ENCODE results near the gene PTPDC1.

Gene PTPDC1

DNA sequence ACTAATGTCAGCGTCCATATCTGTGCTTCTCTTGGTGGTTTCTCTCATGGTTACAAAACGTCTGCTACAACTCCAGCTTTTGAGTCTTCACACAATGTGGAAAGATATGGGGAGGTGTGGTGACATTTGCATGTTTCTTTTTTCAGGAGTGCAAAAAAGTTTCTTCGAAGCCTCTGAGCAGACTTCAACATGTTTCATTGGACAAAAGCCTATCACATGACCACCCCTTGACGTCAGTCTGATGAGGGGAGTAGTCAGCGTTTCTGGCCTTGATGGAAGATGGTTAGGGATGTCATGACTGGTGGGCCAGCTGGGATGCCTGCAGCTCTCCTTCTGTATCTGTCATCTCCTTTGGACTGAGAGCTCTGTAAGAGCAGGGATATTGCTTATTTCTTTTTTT lies 61.4 kb downstream of the PTPDC1 start:
- Histone ChIP-seq H3K27me3 (ENCODE audit: low read depth, low read length) (no peaks in the 10 kb centered on the region), H3K27ac (ENCODE audit: low read length) (no peak overlapping the region), H3K4me1 (ENCODE audit: control insufficient read depth in 1 of 2, insufficient read depth in 2 of 2, low read length in 2 of 2) (peaks cover 0 to 8% of the 10 kb centered on the region in 2 donors), H3K4me3 (ENCODE audit: low read depth in 1 of 2, low read length in 2 of 2) (no peak overlapping the region), H3K9me3 (ENCODE audit: control insufficient read depth in 1 of 2, low read length in 2 of 2) (no peaks in the 10 kb centered on the region), H3K36me3 (ENCODE audit: control insufficient read depth in 1 of 2, insufficient read depth in 2 of 2, low read length in 2 of 2) (no peaks in the 10 kb centered on the region)

DNA sequence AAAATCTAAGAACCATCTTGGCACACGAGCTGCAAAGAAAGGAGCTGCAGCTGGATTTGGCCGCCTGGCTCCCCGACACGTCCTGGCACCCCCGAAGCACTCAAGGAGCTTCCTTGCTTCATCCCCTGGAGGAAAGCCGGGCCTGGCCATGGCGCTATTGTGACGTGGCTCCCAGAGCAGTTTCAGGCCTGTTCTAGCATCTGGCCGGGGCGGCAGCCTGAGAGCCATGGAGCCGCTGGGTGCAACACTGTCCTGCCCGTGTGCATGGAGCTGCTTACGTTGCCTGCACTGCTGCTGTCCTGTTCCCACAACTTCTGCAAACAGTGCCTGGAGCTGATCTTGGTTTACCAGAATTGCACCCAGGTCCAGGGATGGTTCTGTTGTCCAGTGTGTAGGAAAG lies 63.5 kb downstream of the PTPDC1 start:
- Histone ChIP-seq H3K27ac (ENCODE audit: low read length) (no peak overlapping the region), H3K27me3 (ENCODE audit: low read depth, low read length) (no peaks in the 10 kb centered on the region), H3K4me1 (ENCODE audit: control insufficient read depth in 1 of 2, insufficient read depth in 2 of 2, low read length in 2 of 2) (no peaks in the 10 kb centered on the region), H3K9me3 (ENCODE audit: control insufficient read depth in 1 of 2, low read length in 2 of 2) (no peaks in the 10 kb centered on the region), H3K36me3 (ENCODE audit: control insufficient read depth in 1 of 2, insufficient read depth in 2 of 2, low read length in 2 of 2) (no peaks in the 10 kb centered on the region), H3K4me3 (ENCODE audit: low read depth in 1 of 2, low read length in 2 of 2) (no peak overlapping the region)

DNA sequence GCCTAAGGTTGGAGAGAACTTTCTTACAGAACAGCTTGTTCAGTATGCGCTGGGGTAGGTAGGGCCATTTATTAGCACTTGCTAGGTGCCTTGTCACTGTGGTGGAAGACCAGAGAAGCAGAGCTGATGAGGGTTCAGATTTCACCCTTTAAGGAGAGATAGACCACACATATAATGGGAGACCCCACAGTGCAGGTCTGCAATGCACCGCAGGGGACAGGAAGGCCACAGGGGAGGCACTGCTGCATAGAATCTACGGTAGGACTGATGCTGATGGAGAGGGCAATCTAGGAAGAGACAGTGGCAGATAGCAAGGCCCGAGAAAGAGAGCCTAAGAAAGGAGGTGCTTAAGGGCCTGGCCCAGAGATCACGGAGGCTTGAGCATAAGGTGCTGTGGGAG lies 64.2 kb downstream of the PTPDC1 start:
- no peak overlapping the region for H3K4me3 ChIP-seq (ENCODE audit: low read depth in 1 of 2, low read length in 2 of 2)

DNA sequence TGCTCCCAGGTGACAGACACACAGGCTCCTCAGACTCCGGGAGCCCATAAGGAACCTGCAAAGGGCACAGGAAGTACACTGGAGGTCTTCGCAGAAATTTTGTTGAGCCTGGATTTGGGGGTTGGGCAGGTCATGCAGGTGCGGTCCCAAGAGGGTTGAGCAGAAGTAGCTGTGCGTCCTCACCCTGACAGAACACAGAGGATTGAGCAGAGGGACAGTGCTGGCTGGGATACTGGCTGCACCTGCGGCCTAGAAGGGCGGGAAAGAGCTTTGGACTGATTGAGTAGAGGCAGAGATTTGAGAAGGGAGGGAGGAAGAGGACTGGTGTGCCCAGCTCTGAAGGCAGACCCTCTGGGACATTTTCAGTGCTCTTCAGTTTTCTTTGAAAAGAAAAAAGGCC lies 65.4 kb downstream of the PTPDC1 start:
- H3K4me1 ChIP-seq (ENCODE audit: control insufficient read depth in 1 of 2, insufficient read depth in 2 of 2, low read length in 2 of 2), result no peaks in the 10 kb centered on the region
- no peaks in the 10 kb centered on the region for H3K27me3 ChIP-seq (ENCODE audit: low read depth, low read length)
- no peaks in the 10 kb centered on the region for H3K36me3 ChIP-seq (ENCODE audit: control insufficient read depth in 1 of 2, insufficient read depth in 2 of 2, low read length in 2 of 2)
- no peak overlapping the region for H3K4me3 ChIP-seq (ENCODE audit: low read depth in 1 of 2, low read length in 2 of 2)
- H3K27ac ChIP-seq (ENCODE audit: low read length), result no peak overlapping the region
- peaks cover 0 to 3% of the 10 kb centered on the region in 2 donors for H3K9me3 ChIP-seq (ENCODE audit: control insufficient read depth in 1 of 2, low read length in 2 of 2)

More for the DNA sequence above, 64.2 kb downstream of the PTPDC1 start:
- H3K9me3 ChIP-seq (ENCODE audit: control insufficient read depth in 1 of 2, low read length in 2 of 2), result no peaks in the 10 kb centered on the region
- H3K36me3 ChIP-seq (ENCODE audit: control insufficient read depth in 1 of 2, insufficient read depth in 2 of 2, low read length in 2 of 2), result no peaks in the 10 kb centered on the region
- H3K27me3 ChIP-seq (ENCODE audit: low read depth, low read length), result no peaks in the 10 kb centered on the region
- no peaks in the 10 kb centered on the region for H3K4me1 ChIP-seq (ENCODE audit: control insufficient read depth in 1 of 2, insufficient read depth in 2 of 2, low read length in 2 of 2)
- H3K27ac ChIP-seq (ENCODE audit: low read length), result no peak overlapping the region

DNA sequence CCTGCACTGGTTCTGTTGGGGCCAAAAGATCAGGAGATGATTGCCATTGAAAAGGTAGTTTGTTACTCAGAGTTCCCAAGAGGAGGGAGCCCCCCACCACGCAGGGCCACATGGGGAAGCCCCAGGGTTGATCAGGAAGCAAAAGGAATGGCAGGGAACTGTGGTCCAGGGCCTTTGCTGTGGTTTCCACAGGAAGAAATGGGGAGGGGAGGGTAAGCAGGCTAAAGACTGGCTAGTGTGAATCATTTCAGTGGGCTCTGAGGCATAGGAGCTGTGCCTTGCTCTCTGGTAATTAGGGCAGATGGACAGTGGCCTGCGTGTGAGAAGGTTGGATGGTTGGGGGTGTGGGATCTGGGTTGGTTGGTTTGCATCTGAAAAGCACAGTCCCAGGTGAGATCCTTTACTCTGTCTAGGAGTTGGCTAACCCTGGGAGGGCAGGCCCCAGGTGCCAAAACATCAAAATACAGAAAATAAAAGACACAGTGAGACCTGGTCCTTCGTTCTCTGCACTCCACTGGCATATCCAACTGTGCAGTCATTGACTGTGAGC lies 66.1 kb downstream of the PTPDC1 start:
- Histone ChIP-seq H3K27me3 (ENCODE audit: low read depth, low read length) (no peaks in the 10 kb centered on the region), H3K9me3 (ENCODE audit: control insufficient read depth in 1 of 2, low read length in 2 of 2) (peaks cover 0 to 3% of the 10 kb centered on the region in 2 donors), H3K36me3 (ENCODE audit: control insufficient read depth in 1 of 2, insufficient read depth in 2 of 2, low read length in 2 of 2) (no peaks in the 10 kb centered on the region), H3K4me1 (ENCODE audit: control insufficient read depth in 1 of 2, insufficient read depth in 2 of 2, low read length in 2 of 2) (no peaks in the 10 kb centered on the region), H3K27ac (ENCODE audit: low read length) (no peak overlapping the region), H3K4me3 (ENCODE audit: low read depth in 1 of 2, low read length in 2 of 2) (no peak overlapping the region)

DNA sequence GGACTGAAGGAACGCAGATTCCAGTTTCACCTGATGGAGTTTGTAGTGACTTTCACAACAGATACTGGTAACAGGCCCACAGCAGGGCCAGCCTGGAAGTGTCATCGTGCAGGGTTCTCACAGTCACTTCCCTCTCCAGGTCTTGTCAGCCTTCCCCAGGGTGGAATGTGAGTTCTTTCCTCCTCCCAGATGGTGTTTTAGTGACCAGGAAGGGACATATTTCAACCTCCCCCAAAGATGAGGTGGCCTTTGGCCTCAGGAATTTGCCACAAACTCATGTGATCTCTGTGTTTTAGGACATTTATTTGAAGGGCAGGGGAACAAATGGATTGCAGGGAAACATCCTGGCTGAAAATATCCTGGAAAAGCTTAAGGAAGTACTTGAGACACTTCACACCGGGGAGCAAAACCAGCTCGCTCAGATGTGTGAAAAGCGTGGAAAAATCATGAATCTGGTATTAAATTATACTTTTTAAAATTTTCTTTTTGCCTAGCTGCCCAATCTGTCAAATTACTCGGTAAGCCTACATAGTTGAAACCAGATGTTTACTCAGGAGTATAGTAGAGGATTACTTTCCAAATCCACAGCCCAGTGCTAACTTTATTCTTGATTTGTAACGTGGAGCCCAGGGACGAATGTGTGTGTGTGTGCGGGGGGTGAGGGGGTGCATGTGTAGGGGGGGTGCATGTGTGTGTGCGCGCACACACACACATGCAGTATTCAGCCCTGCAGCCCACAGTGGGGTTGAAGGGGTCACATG lies 66.8 kb downstream of the PTPDC1 start:
- Histone ChIP-seq H3K27me3 (ENCODE audit: low read depth, low read length) (no peaks in the 10 kb centered on the region), H3K9me3 (ENCODE audit: control insufficient read depth in 1 of 2, low read length in 2 of 2) (peaks cover 0 to 3% of the 10 kb centered on the region in 2 donors), H3K27ac (ENCODE audit: low read length) (no peak overlapping the region)

DNA sequence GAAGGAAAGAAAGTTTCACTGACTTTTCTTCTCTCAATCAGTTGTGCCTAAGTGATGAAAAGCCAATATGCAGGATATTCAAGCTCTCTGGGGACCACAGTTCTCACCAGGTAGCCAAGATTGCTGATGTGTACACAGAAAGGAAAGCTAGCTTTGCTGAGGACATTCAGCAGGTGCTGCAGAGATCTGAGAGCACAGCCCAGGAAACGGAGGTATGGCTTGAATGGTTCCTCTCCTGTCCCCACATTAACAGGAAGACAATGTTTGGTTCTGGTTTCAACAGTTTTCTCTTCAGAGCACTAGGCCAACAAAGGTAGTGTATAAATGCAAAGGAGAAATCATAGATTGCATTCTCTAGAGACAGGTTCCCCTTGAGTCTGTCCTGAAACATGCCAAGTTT lies 69.6 kb downstream of the PTPDC1 start:
- H3K9me3 ChIP-seq (ENCODE audit: control insufficient read depth in 1 of 2, low read length in 2 of 2), result peaks cover 0 to 3% of the 10 kb centered on the region in 2 donors
- no peak overlapping the region for H3K27ac ChIP-seq (ENCODE audit: low read length)
- H3K36me3 ChIP-seq (ENCODE audit: control insufficient read depth in 1 of 2, insufficient read depth in 2 of 2, low read length in 2 of 2), result no peaks in the 10 kb centered on the region
- H3K27me3 ChIP-seq (ENCODE audit: low read depth, low read length), result no peaks in the 10 kb centered on the region
- H3K4me3 ChIP-seq (ENCODE audit: low read depth in 1 of 2, low read length in 2 of 2), result no peak overlapping the region
- peaks cover 4 to 6% of the 10 kb centered on the region in 2 donors for H3K4me1 ChIP-seq (ENCODE audit: control insufficient read depth in 1 of 2, insufficient read depth in 2 of 2, low read length in 2 of 2)

More for the DNA sequence above, 66.8 kb downstream of the PTPDC1 start:
- Histone ChIP-seq H3K4me3 (ENCODE audit: low read depth in 1 of 2, low read length in 2 of 2) (no peak overlapping the region), H3K36me3 (ENCODE audit: control insufficient read depth in 1 of 2, insufficient read depth in 2 of 2, low read length in 2 of 2) (no peaks in the 10 kb centered on the region), H3K4me1 (ENCODE audit: control insufficient read depth in 1 of 2, insufficient read depth in 2 of 2, low read length in 2 of 2) (no peaks in the 10 kb centered on the region)

DNA sequence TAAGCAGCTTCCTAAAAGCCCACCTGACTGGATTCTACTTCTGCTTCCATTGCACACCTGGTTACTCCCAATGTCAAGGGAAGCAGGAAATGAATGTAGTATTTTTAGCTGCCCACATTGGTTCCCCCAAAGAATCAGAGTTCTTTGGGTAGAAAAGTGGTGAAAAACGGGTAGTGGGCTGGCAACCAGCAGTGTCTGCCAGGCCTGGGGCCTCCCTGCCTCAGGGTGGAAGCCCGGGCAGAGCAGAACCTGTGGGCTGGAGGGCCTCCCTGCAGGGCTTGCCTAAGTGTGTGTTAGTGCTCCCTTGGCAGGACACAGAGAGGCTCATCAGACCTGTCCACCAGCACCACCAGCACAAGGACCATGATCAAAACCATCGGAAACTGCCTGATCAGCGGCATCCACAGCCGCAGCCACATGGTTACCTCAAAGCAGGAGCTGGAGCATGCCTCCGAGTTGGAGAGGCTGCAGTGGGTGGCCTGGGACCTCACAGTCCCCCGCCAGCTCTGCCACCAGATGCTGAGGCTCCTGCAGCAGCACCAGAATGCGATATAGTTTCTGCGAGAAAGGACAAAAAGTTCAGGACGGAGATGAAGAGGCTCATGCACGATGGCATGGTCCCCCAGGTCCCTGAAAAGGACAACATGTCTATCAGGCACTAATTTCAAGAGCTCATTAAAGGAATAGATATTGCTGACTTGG lies 72.2 kb downstream of the PTPDC1 start:
- no peaks in the 10 kb centered on the region for H3K36me3 ChIP-seq (ENCODE audit: control insufficient read depth in 1 of 2, insufficient read depth in 2 of 2, low read length in 2 of 2)
- H3K27ac ChIP-seq (ENCODE audit: low read length), result no peak overlapping the region
- H3K9me3 ChIP-seq (ENCODE audit: control insufficient read depth in 1 of 2, low read length in 2 of 2), result peaks cover 0 to 3% of the 10 kb centered on the region in 2 donors
- H3K4me3 ChIP-seq (ENCODE audit: low read depth in 1 of 2, low read length in 2 of 2), result no peak overlapping the region
- H3K27me3 ChIP-seq (ENCODE audit: low read depth, low read length), result no peaks in the 10 kb centered on the region
- H3K4me1 ChIP-seq (ENCODE audit: control insufficient read depth in 1 of 2, insufficient read depth in 2 of 2, low read length in 2 of 2), result peaks cover 4 to 19% of the 10 kb centered on the region in 2 donors

DNA sequence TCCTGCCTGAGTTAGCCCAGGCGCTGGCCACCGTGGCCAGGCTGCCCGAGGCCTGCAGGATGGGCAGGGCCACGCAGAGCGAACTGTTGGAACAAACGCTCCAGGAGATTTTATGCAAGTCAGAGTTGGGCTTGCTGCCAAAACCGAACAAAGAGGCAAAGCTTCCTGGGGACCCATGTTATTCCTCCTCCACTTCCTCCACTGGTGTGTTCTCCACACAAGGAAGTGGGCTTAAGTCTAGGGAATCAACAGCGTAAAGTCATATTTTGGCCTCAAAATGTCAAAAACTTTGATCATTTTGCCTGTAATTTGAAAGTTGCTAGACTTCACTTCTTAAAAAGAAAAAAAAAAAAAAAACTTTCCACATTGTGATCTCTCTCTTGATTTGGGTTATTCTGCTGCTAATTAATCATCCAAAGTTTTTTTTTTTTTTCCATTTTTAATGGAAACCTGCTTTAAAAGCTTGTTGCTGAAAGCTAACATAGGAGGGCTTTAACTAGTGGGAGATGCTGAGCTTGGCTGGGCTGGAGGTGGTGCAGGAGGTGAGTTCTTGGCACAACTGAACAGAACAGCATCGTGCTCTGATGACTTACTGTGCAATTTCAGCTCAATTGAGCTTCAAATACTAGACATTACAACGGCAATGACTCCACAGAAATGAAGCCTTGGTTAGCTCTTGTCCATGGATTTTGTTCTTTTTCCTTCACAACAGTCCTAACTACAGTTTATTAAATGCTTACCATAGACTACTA lies 73.0 kb downstream of the PTPDC1 start:
- Histone ChIP-seq H3K4me3 (ENCODE audit: low read depth in 1 of 2, low read length in 2 of 2) (no peak overlapping the region), H3K27me3 (ENCODE audit: low read depth, low read length) (no peaks in the 10 kb centered on the region), H3K36me3 (ENCODE audit: control insufficient read depth in 1 of 2, insufficient read depth in 2 of 2, low read length in 2 of 2) (no peaks in the 10 kb centered on the region), H3K9me3 (ENCODE audit: control insufficient read depth in 1 of 2, low read length in 2 of 2) (peaks cover 0 to 3% of the 10 kb centered on the region in 2 donors), H3K27ac (ENCODE audit: low read length) (no peak overlapping the region), H3K4me1 (ENCODE audit: control insufficient read depth in 1 of 2, insufficient read depth in 2 of 2, low read length in 2 of 2) (peaks cover 4 to 19% of the 10 kb centered on the region in 2 donors)
